IMR-90 (cell line): ENCODE data around the gene CCDC60. TPM values are rescaled to one million over a fixed set of nuclear protein-coding genes. Genes with fewer than 3 reads are reported as not detected.

Experiments
- ATAC-seq: fragments of 200-7000 bp; cut with Tn5 transposase; 2 replicates; pipeline ENCODE4 v1.9.1; 2020; ENCODE audit warnings: low read depth, mild to moderate bottlenecking, moderate library complexity
- BruUV-seq: library from RNA; stranded (reverse); fragments of 400-500 nt; replicated peaks from 2 replicates; lab custom pipeline; 2021; lab: Mats Ljungman, UMichigan
- CTCF ChIA-PET: fragments of 300-600 bp; formaldehyde crosslinking; extraction: SDS; loops from one replicate; lab custom pipeline; 2021; ENCODE audit warnings: antibody characterized with exemption; lab: Yijun Ruan, JAX
- POLR2A ChIA-PET: fragments of 300-600 bp; sonication (Branson Sonifier 250); formaldehyde crosslinking; loops from one replicate; lab custom pipeline; 2022; ENCODE audit warnings: antibody characterized with exemption; ENCODE audit not compliant: unreplicated experiment; lab: Charles Lee
- DNase-seq: peaks from one replicate; pipeline ENCODE4 v3.0.0; 2013
- H2AFZ ChIP-seq: replicated peaks from 2 replicates; pipeline ENCODE3; 2013; ENCODE audit warnings: low read length, mild to moderate bottlenecking; ENCODE audit not compliant: poor library complexity
- H2AK5ac ChIP-seq: 2 replicates; pipeline ENCODE4 v1.6.1; 2013; ENCODE audit warnings: low read depth, low read length, inconsistent platforms
- H2AK9ac ChIP-seq: replicated peaks from 2 replicates; pipeline ENCODE3; 2013; ENCODE audit warnings: mild to moderate bottlenecking, low read depth, low read length, moderate library complexity; ENCODE audit not compliant: poor library complexity
- H2BK120ac ChIP-seq: 2 replicates; pipeline ENCODE4 v1.6.1; 2013; ENCODE audit warnings: low read depth, low read length, inconsistent platforms
- H2BK15ac ChIP-seq: 3 replicates; pipeline ENCODE4 v1.6.1; 2013; ENCODE audit warnings: low read depth, low read length, inconsistent platforms
- H2BK20ac ChIP-seq: 2 replicates; pipeline ENCODE4 v1.6.1; 2013; ENCODE audit warnings: low read depth, mild to moderate bottlenecking, inconsistent platforms, low read length, moderate library complexity
- H2BK5ac ChIP-seq: 2 replicates; pipeline ENCODE4 v1.6.1; 2013; ENCODE audit warnings: mild to moderate bottlenecking, low read depth, low read length, inconsistent platforms; ENCODE audit not compliant: poor library complexity, severe bottlenecking
- H3K14ac ChIP-seq: replicated peaks from 2 replicates; pipeline ENCODE4 v1.6.1; 2013; ENCODE audit warnings: low read depth, low read length, inconsistent platforms
- H3K18ac ChIP-seq: 2 replicates; pipeline ENCODE4 v1.6.1; 2013; ENCODE audit warnings: low read depth, low read length, control low read depth
- H3K23ac ChIP-seq: 2 replicates; pipeline ENCODE4 v1.6.1; 2013; ENCODE audit warnings: low read depth, low read length, inconsistent platforms
- H3K27ac ChIP-seq: 2 replicates; pipeline ENCODE4 v1.5.1; 2013; ENCODE audit warnings: mild to moderate bottlenecking, control low read depth, low read length; ENCODE audit not compliant: insufficient read depth
- H3K27me3 ChIP-seq: 2 replicates; pipeline ENCODE4 v1.6.1; 2013; ENCODE audit warnings: low read length; ENCODE audit not compliant: control insufficient read depth, insufficient read depth
- H3K36me3 ChIP-seq: 2 replicates; pipeline ENCODE4 v1.6.1; 2013; ENCODE audit warnings: low read length, mixed read lengths; ENCODE audit not compliant: control insufficient read depth, insufficient read depth
- H3K4ac ChIP-seq: 2 replicates; pipeline ENCODE4 v1.6.1; 2013; ENCODE audit warnings: low read depth, low read length, inconsistent platforms
- H3K4me1 ChIP-seq: 2 replicates; pipeline ENCODE4 v1.6.1; 2013; ENCODE audit warnings: low read length, mixed read lengths; ENCODE audit not compliant: control insufficient read depth, insufficient read depth
- H3K4me2 ChIP-seq: 2 replicates; pipeline ENCODE4 v1.6.1; 2013; ENCODE audit warnings: low read depth, mild to moderate bottlenecking, control low read depth, low read length, moderate library complexity
- H3K4me3 ChIP-seq: 2 replicates; pipeline ENCODE4 v1.5.1; 2013; ENCODE audit warnings: low read depth, mild to moderate bottlenecking, control low read depth, low read length, moderate library complexity; ENCODE audit not compliant: insufficient read depth
- H3K56ac ChIP-seq: 2 replicates; pipeline ENCODE4 v1.6.1; 2013; ENCODE audit warnings: low read length, inconsistent platforms; ENCODE audit not compliant: insufficient read depth; ENCODE audit errors: extremely low read depth
- H3K79me1 ChIP-seq, 2 experiments: 2 replicates each; pipeline ENCODE4 v1.6.1; 2013; ENCODE audit warnings: low read length in 2 of 2, inconsistent platforms in 1 of 2, low read depth in 1 of 2
- H3K9ac ChIP-seq: 2 replicates; pipeline ENCODE4 v1.6.1; 2013; ENCODE audit warnings: low read depth, low read length, control low read depth
- H3K9me1 ChIP-seq: 2 replicates; pipeline ENCODE4 v1.6.1; 2013; ENCODE audit warnings: low read length, inconsistent platforms; ENCODE audit not compliant: insufficient read depth
- H3K9me3 ChIP-seq: 2 replicates; pipeline ENCODE4 v1.6.1; 2013; ENCODE audit warnings: low read length; ENCODE audit not compliant: control insufficient read depth, insufficient read depth
- H4K20me1 ChIP-seq: 2 replicates; pipeline ENCODE4 v1.6.1; 2013; ENCODE audit warnings: low read length, inconsistent platforms; ENCODE audit not compliant: insufficient read depth
- H4K5ac ChIP-seq: 2 replicates; pipeline ENCODE4 v1.6.1; 2013; ENCODE audit warnings: mild to moderate bottlenecking, low read depth, low read length, control low read depth
- H4K8ac ChIP-seq, 2 experiments: 2 replicates each; pipeline ENCODE4 v1.6.1; 2013; ENCODE audit warnings: low read depth in 2 of 2, low read length in 2 of 2, control low read depth in 1 of 2, inconsistent platforms in 1 of 2
- H4K91ac ChIP-seq: 2 replicates; pipeline ENCODE4 v1.6.1; 2013; ENCODE audit warnings: low read depth, low read length, inconsistent platforms; ENCODE audit not compliant: insufficient read depth
- CTCF ChIP-seq: conservative IDR thresholded peaks from 2 replicates; pipeline ENCODE4 v1.5.1; 2012; ENCODE audit warnings: mild to moderate bottlenecking, low read depth, low read length, improper control_type of control experiment
- ELK1 ChIP-seq: fragments of 150-350 bp; IDR thresholded peaks from 2 replicates; pipeline ENCODE4 v1.6.1; 2016; ENCODE audit warnings: low read depth, mild to moderate bottlenecking, low read length, moderate library complexity, borderline replicate concordance
- FOS ChIP-seq: fragments of 150-350 bp; IDR thresholded peaks from 2 replicates; pipeline ENCODE4 v1.6.1; 2016; ENCODE audit warnings: low read depth, low read length
- MXI1 ChIP-seq: IDR thresholded peaks from 2 replicates; pipeline ENCODE4 v1.6.1; 2012; ENCODE audit warnings: low read depth, mild to moderate bottlenecking, low read length, moderate library complexity, borderline replicate concordance
- POLR2A ChIP-seq: IDR thresholded peaks from 2 replicates; pipeline ENCODE4 v1.6.1; 2012; ENCODE audit warnings: mild to moderate bottlenecking, low read depth, low read length
- RAD21 ChIP-seq: IDR thresholded peaks from 2 replicates; pipeline ENCODE4 v1.6.1; 2012; ENCODE audit warnings: low read length, improper control_type of control experiment
- RCOR1 ChIP-seq: IDR thresholded peaks from 2 replicates; pipeline ENCODE4 v1.6.1; 2012; ENCODE audit warnings: mild to moderate bottlenecking, low read length, improper control_type of control experiment; ENCODE audit not compliant: insufficient replicate concordance
- RFX5 ChIP-seq: IDR thresholded peaks from 2 replicates; pipeline ENCODE4 v1.8.0; 2012; ENCODE audit warnings: low read depth, mild to moderate bottlenecking, low read length, moderate library complexity
- USF2 ChIP-seq: fragments of 150-350 bp; IDR thresholded peaks from 2 replicates; pipeline ENCODE4 v1.6.1; 2017; ENCODE audit warnings: mild to moderate bottlenecking, antibody characterized with exemption, low read length, low read depth
- WGBS, 2 experiments: methylation state at CpG; one replicate each; pipeline versions ENCODE4 v1.1.5 to v1.1.7; 2013; ENCODE audit warnings: missing lambda C conversion rate in 2 of 2; ENCODE audit not compliant: insufficient read length in 1 of 2; ENCODE audit errors: extremely low coverage in 2 of 2; 5-methylcytosine and 5-hydroxymethylcytosine counted together
- dilution Hi-C: fragments of 300-500 bp; cut with HindIII; formaldehyde crosslinking; loops from one replicate; pipeline ENCODE4 v1.14.3; 2018; ENCODE audit warnings: low sequenced_read_pairs; ENCODE audit not compliant: unreplicated experiment
- in situ Hi-C: fragments of 300-500 bp; cut with MboI; formaldehyde crosslinking; loops from 3 replicates; pipeline ENCODE4 v1.14.3; 2019; ENCODE audit warnings: low sequenced_read_pairs, inconsistent platforms, mixed read lengths
- intact Hi-C: fragments of 100-400 bp; cut with micrococcal nuclease; formaldehyde crosslinking; loops from 2 replicates; pipeline ENCODE4 v1.10.0; 2022
- polyA plus RNA-seq, 3 experiments: library from polyadenylated mRNA; depleted of rRNA; stranded (reverse); fragments of >200 nt; gene quantifications; 2 replicates each; pipeline ENCODE4 v1.2.3, GENCODE V29; 2012; ENCODE audit warnings: low replicate concordance in 1 of 3
- total RNA-seq: library from RNA; depleted of rRNA; stranded (reverse); fragments of >200 nt; gene quantifications from 2 replicates; pipeline ENCODE4 v1.2.3, GENCODE V29; 2012

The CCDC60 gene
- total and polyA plus RNA-seq, 2 of the 4 experiments (the other 2 are of a cell fraction), result not detected

- Histone ChIP-seq H4K91ac (no peak overlapping the region), H2AK5ac (no peak overlapping the region), H3K4me2 (no peak overlapping the region), H4K5ac (no peak overlapping the region), H3K14ac (no peak overlapping the region), H2BK15ac (no peak overlapping the region), H2BK20ac (no peak overlapping the region), H2AK9ac (no peak overlapping the region), H3K9me3 (peaks cover 20% of the 10 kb centered on the region), H3K79me1 (no peaks in the 10 kb centered on the region), H3K27ac (no peak overlapping the region), H2AFZ (no peak overlapping the region), H3K9ac (no peak overlapping the region), H2BK5ac (no peak overlapping the region), H3K9me1 (no peaks in the 10 kb centered on the region), H3K56ac (no peak overlapping the region), H4K20me1 (no peaks in the 10 kb centered on the region), H4K8ac (no peak overlapping the region), H2BK120ac (no peak overlapping the region), H3K18ac (no peak overlapping the region), H3K4ac (no peak overlapping the region), H3K4me1 (no peaks in the 10 kb centered on the region), H3K4me3 (no peak overlapping the region), H3K36me3 (no peaks in the 10 kb centered on the region), H3K23ac (no peak overlapping the region), H3K27me3 (no peaks in the 10 kb centered on the region)
- CTCF ChIA-PET, result no interaction called here
- ATAC-seq (no peak), DNase-seq (no peak)
- intact Hi-C loops, result no loop called here
- TF ChIP-seq FOS (no peak), ELK1 (no peak), POLR2A (no peak), RFX5 (no peak), RCOR1 (no peak), CTCF (no peak), MXI1 (no peak), USF2 (no peak), RAD21 (no peak)
- in situ Hi-C loops, result no loop called here
- WGBS, 2 experiments, result no CpG with 5 or more reads among the region's 5 CpGs
- dilution Hi-C loops, result no loop called here
- no TSS peak for BruUV-seq
- POLR2A ChIA-PET, result no interaction called here
Observed at GRCh38 chr12:119375883-119376190, 41.3 kb downstream of the CCDC60 start.
